NCI-H1436 treated with DMSO at 0.1 percent for 48 hours (cell line): Measurements from ENCODE around the gene COL1A2.

Experiments
- DNase-seq: peaks from one replicate; lab custom pipeline; 2025; lab: John Stamatoyannopoulos, UW

Gene COL1A2

DNA sequence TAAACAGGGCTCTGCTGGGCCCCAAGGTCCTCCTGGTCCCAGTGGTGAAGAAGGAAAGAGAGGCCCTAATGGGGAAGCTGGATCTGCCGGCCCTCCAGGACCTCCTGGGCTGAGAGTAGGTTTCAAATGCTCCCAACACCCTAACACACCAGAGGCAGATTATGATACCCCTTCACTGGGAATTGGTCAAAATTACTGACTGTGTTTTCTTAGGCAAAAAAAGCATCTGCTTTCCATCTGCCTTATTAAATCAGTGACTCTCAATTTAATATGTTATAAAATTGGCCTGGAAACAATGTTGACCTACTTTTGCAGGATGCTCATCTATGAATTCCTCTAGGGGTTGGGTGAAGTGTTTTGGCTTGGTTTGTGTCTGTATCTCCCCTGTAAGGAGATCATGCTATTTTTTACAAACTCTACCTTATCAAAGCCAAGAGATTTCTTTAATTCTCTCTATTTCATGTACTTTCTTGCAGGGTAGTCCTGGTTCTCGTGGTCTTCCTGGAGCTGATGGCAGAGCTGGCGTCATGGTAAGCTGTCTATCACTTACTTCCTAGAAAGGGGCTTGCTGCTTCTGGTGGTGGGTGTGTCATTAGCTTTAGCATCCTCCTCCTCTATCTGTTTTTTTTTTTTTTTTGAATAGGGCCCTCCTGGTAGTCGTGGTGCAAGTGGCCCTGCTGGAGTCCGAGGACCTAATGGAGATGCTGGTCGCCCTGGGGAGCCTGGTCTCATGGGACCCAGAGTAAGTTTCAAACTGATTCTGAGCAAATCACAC is 15.9 kb downstream of the COL1A2 start:
- DNase-seq: no peak

DNA sequence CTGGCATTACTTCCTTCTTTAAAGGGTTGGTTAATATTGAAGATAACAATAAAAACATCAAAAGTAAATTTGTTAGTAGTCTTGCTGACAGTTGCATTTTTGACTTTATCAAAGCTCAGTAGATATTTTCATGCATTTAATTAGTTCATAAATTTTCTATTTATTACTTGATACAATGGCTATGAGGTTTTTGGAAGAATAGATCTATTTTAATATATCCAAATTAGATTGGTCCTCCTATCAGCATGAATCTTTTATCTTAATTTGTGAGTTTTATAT is 16.4 kb downstream of the COL1A2 start:
- no peak for DNase-seq

DNA sequence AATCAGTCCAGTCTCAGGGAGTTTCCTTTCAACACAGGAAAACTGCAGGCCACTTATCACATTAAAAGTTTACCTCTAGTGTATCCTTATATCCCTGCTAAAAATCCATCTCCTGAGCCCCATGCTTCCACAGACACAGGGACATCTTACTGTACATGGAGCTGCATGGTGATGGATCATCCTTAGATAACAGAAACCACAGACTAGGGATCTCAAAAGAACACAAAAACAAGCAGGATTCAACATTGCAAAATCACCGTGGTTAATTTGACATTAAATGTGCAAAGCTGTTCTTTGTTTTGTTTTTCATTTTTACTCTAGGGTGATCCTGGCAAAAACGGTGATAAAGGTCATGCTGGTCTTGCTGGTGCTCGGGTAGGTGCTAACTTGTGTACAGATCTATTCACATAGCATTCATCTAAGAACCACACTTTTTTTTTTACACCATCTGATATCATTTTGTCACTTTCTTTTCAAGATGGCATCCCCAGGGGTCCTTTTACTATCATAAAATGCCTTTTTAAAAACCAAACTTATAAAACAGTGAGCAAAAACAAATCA is 18.1 kb downstream of the COL1A2 start:
- DNase-seq: no peak

DNA sequence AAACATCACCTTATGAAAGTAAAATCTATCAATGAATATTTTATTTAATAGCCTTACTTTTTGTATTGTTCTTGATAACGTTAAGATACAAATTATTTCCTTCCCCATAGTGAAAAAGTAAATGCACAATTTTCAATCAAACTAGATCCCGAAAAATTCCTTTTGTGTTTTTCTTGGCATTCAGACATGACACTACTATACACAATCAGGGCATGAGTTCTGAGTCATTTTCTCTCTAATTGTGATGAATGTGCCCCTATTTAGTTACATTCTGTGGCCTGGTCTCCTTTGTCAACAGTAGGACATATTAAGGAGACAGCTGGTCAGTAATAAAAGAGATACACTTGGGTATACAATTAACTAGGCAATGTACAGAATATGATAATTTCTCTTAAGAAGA is 19.8 kb downstream of the COL1A2 start:
- no peak for DNase-seq

DNA sequence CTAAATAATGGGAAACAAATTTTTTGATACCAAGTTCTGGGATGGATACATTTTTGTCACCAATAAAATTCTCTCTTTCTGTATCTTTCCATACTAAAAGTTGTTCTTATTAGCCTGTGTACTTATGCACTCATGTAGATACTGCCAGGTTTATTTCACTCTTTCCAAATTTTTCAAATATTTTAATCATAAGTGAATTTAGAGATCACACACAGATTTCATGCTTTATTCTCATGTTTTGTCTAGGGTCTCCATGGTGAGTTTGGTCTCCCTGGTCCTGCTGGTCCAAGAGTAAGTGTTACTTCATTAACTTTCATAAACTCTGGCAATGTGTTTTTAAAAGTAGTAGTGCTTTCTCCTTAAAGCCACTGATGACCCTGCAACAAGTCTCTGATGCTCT is 20.3 kb downstream of the COL1A2 start:
- no peak for DNase-seq

DNA sequence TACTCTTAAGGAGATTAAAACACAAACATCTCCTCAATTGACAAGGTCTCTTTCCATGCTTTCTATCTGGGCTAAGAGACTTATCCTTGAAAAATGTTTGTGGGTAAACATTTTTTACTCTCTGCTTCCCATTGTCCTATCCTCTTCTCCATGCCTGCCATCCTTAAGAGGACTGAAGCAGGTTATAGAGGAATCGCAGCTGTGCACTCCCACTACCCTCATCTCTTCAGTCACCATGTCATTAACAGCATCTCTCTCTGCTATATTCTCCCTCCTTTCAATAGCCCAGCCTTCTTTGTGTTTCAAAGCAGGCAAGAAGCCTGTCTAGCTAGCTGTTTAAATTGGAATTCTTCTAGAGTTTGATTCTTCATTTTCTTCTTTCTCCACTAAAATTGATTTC is 22.6 kb downstream of the COL1A2 start:
- no peak for DNase-seq

DNA sequence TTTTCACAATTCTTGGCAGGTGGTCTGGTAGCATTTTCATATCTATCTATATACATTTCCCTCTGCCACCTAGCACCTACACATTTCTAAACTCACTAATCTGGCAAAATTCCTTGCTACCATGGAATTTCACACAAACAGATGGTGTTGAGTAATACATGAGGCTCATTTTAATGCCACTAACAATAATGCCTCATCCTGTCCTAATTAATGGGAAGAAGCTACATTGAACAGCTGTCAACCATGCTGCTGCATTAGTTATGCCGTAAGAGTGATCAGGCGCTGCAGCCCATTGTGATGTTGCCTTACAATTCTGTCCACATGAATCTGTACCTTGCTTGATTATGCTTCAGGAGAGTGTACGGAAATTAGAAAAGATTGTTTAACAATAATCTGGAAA is 23.2 kb downstream of the COL1A2 start:
- no peak for DNase-seq

DNA sequence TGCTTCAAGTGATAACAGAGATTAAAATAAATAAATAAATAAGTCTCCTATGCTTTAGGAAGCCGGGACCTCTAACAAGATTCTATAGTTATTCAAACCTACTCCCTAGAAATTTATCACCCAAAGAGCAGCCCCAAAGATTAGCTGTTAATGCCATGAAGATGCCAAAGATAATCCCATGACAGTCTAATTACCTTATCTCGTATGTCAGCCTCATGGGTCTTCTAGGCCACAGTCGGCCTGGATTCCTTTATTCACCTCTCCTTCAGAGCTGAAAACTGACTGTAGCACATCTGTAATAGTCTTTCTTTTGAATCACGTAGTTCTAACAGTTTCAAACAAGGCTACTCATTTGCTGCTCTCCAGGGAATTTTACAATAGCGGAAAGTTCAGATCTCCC is 24.2 kb downstream of the COL1A2 start:
- no peak for DNase-seq

DNA sequence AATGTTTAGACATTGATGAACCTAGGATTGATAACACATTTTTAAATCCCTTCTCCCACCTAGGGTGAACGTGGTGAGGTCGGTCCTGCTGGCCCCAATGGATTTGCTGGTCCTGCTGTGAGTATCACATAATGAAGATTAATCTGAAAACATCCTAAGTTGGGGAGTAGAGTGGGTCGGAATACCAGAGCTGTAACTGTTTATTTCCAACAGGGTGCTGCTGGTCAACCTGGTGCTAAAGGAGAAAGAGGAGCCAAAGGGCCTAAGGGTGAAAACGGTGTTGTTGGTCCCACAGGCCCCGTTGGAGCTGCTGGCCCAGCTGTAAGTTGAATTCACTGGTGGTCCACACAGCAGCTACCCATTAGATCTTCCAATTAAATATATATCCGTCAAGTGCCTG is 25.6 kb downstream of the COL1A2 start:
- no peak for DNase-seq

DNA sequence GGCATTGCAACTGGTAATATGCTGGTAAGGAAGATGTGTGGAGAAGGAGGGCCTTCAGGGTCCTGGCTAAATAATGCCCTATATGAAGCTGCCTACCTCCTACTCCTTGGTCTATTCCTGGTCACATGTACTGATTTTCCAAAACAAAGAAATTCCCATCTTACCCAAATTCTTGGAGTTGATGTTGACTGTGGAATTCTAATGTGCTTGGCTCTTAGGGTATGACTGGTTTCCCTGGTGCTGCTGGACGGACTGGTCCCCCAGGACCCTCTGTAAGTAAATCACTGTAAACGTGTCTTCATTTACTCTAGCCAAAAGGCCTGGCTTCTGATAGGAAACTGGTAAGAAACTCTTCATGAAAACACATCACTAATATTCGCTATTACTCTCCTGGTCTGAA is 27.0 kb downstream of the COL1A2 start:
- DNase-seq: no peak

DNA sequence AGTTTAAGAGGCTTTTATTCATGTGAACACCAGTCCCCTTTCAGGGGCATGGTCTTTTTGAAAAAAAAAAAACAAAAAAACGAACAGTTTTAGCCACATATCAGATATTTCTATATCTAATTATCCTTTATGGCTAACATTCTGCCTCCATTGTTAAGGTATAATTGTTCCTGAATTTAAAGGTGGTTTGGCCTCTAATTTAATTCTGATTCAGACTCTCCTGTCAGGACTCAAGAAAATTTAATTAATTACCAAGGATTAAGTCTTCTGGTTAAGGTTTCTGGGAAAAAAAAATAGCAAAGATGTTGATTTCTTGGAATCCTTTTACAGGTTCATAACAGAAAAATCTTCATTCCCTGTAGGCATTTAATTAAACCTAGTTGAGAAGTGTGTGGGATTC is 27.4 kb downstream of the COL1A2 start:
- no peak for DNase-seq

DNA sequence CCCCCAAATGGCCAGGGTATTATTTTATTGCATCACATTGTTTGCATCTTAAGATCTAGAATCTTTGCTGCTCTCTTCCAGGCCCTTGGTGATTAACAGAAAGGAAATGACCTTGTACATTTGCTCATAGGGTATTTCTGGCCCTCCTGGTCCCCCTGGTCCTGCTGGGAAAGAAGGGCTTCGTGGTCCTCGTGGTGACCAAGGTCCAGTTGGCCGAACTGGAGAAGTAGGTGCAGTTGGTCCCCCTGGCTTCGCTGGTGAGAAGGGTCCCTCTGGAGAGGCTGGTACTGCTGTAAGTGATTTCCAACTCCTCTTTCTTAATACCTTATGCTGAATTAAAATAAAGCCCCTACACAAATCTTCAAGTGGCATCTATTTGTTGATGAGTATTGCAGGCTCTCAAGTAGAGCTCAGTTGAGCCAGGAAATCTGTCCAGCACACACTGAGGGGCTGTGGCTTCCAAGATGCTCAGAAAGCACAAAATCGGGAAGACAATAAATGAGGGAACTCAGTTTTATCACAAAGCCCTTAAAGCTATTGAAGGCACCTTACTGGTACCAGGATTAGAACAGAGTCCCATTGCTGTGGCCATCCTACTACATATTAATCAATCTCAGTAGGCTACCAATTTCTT is 28.2 kb downstream of the COL1A2 start:
- no peak for DNase-seq

DNA sequence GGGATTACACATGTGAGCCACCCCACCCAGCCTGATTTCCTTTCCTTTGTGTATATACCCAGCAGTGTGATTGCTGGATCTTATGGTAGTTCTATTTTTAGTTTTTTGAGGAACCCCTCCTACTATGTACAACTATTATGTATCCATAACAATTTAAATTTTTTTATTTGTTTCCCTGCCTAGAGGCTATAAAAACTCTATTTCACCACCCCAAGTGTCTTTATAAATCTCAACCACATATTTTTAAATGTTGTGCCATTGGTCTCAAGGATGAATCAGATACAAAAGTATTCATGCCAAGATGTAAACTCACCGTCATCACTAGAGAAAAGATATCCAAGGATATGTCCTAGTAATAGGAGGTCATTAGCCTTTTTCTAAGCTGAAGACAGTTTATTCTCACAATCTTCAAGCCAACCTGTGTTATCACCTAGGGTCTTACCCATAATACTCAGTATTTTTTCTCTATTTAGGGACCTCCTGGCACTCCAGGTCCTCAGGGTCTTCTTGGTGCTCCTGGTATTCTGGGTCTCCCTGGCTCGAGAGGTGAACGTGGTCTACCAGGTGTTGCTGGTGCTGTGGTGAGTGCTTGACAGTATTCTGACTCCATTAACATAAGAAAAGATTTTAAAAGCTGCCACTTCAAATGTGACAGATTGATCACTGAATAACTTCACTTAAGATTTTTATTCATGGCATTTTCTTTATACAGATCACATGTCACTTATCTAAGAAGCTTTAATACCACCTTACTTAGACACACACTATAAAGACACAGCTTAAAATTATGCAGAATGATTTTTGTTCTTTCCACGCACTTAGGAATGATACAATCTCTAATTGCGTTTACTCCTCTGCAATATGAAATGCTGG is 29.4 kb downstream of the COL1A2 start:
- no peak for DNase-seq

DNA sequence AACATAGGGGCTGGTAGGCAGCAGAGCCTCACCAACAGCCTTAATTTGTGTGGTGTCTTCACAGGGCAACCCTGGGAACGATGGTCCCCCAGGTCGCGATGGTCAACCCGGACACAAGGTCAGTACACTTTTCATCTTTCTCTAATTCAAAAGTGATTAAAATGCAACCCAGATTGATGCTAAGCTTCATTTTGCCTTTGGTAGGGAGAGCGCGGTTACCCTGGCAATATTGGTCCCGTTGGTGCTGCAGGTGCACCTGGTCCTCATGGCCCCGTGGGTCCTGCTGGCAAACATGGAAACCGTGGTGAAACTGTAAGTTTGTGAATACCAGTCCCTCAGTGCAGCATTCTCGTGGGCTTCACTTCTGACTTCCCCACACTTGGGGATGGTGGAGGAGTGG is 30.9 kb downstream of the COL1A2 start:
- DNase-seq: no peak

DNA sequence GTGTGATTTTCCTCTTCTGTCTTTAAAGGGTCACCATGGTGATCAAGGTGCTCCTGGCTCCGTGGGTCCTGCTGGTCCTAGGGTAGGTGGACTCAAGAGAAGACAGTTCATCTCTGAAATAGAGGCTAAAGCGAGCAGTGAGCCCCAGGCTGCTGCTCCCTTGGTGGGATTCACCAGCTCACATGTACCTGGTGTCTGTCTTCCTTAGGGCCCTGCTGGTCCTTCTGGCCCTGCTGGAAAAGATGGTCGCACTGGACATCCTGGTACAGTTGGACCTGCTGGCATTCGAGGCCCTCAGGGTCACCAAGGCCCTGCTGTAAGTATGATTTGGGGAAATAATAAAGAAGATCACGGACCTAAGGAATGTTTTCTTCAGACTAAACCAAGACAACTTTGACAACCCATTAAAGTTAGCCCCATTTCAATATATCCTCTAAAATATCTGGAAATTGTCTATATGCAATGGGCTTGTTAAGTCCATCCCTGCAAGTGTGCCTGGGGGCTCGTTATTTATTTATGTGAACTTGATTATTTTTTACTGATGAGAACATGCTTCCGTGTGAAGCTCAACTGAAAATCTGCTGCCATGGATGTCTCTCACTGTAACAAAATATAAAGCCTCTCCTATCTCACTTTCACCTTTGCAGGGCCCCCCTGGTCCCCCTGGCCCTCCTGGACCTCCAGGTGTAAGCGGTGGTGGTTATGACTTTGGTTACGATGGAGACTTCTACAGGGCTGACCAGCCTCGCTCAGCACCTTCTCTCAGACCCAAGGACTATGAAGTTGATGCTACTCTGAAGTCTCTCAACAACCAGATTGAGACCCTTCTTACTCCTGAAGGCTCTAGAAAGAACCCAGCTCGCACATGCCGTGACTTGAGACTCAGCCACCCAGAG is 32.5 kb downstream of the COL1A2 start:
- no peak for DNase-seq

DNA sequence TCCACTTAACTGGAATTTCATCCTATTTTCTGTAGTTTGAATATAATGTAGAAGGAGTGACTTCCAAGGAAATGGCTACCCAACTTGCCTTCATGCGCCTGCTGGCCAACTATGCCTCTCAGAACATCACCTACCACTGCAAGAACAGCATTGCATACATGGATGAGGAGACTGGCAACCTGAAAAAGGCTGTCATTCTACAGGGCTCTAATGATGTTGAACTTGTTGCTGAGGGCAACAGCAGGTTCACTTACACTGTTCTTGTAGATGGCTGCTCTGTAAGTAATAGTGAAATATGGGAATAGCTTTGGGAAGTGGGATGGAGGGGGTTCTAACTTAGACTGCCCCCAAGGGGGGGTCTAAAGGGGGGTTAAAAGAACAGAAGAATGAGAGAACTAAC is 34.5 kb downstream of the COL1A2 start:
- DNase-seq: no peak

DNA sequence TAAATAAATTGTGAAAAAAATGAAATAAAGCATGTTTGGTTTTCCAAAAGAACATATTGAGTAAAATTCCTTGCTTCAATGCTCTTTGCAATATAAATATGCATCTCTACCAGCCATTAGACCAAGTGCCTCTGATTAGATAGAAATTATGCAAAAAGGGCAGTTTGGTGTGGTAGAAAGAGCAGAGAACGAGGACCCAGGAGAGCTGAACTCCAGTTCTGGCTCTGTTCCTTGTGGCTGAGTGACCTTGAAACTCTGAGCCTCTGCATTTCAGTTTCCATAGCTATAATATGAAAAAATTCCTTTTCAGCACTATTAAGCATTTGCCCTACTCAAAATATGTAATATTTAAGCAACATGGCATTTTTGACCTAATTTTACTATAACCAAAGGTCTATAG is 36.5 kb downstream of the COL1A2 start:
- no peak for DNase-seq

DNA sequence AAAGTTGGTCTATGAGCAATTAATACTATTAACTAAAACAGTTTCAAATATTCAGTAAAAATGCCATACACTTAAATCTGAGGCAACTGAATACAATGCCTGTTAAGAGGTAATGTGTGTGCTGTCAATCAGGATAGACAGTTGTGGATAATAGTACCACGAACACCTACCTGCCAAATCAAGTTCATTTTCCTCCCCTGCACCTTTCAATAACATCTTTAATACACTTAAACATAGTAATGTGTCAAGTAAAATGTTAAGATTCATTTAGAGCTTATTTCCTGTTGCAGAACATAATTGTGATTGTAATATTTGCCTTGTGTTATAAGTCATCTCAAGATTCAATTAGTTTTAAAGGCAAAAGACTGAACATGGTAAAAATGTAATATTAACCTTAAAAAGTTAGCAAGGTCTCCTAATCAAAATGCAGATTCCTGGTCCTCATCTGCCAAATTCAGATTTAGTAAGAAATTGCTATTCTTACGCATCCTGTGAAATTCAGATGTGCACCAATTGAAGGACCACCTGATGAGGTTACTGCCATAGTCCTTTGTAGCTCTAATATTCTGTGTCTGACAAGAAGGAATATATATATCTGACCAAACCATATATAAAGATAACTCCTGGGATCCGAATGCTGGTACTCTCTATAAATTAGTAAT is 37.1 kb downstream of the COL1A2 start:
- DNase-seq: no peak

DNA sequence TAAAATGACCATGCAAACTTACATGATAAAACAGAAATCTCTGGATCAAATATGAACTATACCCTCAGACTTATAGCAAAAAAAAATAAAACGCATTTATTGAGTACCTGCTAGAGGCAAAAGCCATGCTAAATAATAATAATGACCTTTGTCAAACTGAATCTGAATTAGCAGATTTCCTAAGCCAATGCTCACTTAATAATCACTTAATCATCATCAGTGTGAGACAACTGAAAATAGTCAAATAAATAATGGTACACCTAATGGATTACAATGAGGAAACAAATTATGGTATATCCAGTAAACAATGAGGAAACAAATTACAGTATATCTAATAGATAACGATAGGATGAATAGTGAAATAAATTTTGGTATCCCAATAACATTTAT is 37.6 kb downstream of the COL1A2 start:
- DNase-seq: no peak

DNA sequence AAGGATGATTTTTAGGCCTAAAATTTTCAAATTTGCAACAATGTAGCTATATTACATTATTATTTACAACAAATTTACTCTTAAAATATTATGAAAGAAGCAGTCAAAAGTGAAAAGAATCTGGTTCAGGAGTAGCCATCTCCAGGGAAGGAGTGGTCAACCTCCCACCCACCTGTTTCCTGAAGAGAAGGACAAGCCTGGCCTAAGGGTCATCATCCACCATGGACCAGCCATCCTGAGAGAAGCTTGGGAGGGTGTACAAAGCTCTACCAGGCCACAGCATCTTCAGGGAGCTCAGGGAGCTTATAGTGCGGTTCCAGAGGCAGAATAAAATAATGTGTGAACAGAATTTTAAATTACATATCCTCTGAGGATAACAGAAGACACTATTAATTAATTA is 38.1 kb downstream of the COL1A2 start:
- DNase-seq: no peak

DNA sequence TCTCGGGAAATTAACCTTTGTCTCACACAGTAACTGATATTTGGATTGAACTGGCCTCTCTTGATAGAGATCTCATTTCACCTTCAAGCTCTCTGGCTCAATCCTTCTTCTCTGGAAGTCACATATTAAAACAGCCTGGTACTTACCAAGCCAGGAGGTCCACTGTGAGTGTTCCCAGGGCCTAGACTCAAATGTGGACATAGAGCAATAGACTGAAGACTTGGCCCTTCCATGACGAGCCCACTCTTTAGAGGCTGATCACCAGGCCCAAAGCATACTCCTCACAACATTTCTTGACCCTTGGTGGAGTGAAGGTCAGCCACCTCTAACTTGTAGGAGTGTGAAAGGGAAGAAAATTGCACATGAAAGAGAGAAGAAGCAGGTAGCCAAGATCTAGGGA is 38.5 kb downstream of the COL1A2 start:
- DNase-seq: no peak
